ENCODE data around the gene STON2. TPM values are rescaled to one million over a fixed set of nuclear protein-coding genes. Genes with fewer than 3 reads are reported as not detected.

Gene STON2
- total and polyA plus RNA-seq, 4 donors = 1.9 to 30.0 (median 7.3) TPM

DNA sequence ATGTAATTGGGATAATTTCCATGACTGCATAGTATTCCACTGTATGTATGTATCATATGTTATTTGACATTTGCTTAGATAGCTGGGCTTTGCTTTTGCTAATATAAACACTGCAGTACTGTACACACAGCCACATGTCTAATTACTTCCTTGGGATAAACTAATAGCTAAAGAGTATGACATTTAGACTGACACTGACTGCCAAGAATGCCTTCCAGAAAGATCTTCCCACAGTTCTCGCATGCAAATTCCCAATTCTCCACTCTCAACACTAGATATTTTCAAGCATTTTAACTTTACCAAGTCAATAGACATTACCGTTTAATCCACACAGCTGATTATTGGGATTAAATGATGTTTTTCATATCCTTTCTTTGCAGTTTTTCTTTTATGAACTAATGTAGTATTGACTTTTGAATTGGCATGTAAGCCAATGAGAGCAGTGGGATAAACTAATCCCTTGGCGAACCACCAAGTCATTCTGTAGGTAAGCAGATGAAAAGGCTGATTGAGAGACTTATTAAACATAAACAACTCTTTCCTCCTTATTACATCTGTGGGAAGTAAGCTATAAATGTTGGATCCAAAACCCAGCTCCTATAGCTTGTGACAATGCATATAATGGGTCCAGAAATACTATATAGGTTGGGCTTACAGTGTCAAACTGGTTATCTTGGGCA is 55.5 kb downstream of the STON2 start:
- no peaks in the 10 kb centered on the region for H3K4me1 ChIP-seq (ENCODE audit: control insufficient read depth in 4 of 4, insufficient read depth in 4 of 4, low read length in 3 of 4)
- TF ChIP-seq GABPA (IDR thresholded peaks at IDR 0.05 in 1 of 2, conservative IDR thresholded peaks at IDR 0.05 in 1 of 2) (no peak), NR2F2 (IDR thresholded peaks at IDR 0.05) (no peak), TAF1 (conservative IDR thresholded peaks at IDR 0.05) (no peak), FOXA1 (IDR thresholded peaks at IDR 0.05) (no peak), RXRA (IDR thresholded peaks at IDR 0.05) (no peak), FOXA2 (IDR thresholded peaks at IDR 0.05) (no peak)
- TF ChIP-seq, protein P1, sequence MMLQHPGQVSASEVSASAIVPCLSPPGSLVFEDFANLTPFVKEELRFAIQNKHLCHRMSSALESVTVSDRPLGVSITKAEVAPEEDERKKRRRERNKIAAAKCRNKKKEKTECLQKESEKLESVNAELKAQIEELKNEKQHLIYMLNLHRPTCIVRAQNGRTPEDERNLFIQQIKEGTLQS (IDR thresholded peaks at IDR 0.05) = no peak
- TF ChIP-seq, protein P2, sequence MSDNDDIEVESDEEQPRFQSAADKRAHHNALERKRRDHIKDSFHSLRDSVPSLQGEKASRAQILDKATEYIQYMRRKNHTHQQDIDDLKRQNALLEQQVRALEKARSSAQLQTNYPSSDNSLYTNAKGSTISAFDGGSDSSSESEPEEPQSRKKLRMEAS (IDR thresholded peaks at IDR 0.05) = no peak
- TF ChIP-seq, protein P3, sequence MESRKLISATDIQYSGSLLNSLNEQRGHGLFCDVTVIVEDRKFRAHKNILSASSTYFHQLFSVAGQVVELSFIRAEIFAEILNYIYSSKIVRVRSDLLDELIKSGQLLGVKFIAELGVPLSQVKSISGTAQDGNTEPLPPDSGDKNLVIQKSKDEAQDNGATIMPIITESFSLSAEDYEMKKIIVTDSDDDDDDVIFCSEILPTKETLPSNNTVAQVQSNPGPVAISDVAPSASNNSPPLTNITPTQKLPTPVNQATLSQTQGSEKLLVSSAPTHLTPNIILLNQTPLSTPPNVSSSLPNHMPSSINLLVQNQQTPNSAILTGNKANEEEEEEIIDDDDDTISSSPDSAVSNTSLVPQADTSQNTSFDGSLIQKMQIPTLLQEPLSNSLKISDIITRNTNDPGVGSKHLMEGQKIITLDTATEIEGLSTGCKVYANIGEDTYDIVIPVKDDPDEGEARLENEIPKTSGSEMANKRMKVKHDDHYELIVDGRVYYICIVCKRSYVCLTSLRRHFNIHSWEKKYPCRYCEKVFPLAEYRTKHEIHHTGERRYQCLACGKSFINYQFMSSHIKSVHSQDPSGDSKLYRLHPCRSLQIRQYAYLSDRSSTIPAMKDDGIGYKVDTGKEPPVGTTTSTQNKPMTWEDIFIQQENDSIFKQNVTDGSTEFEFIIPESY (IDR thresholded peaks at IDR 0.05) = no peak
- TF ChIP-seq, protein P4, sequence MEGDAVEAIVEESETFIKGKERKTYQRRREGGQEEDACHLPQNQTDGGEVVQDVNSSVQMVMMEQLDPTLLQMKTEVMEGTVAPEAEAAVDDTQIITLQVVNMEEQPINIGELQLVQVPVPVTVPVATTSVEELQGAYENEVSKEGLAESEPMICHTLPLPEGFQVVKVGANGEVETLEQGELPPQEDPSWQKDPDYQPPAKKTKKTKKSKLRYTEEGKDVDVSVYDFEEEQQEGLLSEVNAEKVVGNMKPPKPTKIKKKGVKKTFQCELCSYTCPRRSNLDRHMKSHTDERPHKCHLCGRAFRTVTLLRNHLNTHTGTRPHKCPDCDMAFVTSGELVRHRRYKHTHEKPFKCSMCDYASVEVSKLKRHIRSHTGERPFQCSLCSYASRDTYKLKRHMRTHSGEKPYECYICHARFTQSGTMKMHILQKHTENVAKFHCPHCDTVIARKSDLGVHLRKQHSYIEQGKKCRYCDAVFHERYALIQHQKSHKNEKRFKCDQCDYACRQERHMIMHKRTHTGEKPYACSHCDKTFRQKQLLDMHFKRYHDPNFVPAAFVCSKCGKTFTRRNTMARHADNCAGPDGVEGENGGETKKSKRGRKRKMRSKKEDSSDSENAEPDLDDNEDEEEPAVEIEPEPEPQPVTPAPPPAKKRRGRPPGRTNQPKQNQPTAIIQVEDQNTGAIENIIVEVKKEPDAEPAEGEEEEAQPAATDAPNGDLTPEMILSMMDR (IDR thresholded peaks at IDR 0.05; ENCODE audit: low read depth, low read length, missing input control) = no peak
- no peak overlapping the region for H3K9ac ChIP-seq (ENCODE audit: low read depth in 1 of 2, low read length in 2 of 2)
- no peak overlapping the region for H3K27ac ChIP-seq (ENCODE audit: low read depth in 1 of 2, low read length in 2 of 2)
- no peak overlapping the region for H3K4me3 ChIP-seq (ENCODE audit: low read depth in 1 of 3, low read length in 3 of 3)
- WGBS = 89% methylated on average over 3 of the region's 3 CpGs
- H3K9me3 ChIP-seq (ENCODE audit: control insufficient read depth in 4 of 4, low read length in 3 of 4) = no peaks in the 10 kb centered on the region
- H3K36me3 ChIP-seq (ENCODE audit: control insufficient read depth in 4 of 4, insufficient read depth in 3 of 4, low read depth in 1 of 4, low read length in 3 of 4) = no peaks in the 10 kb centered on the region
- no peak for DNase-seq (ENCODE audit: low spot score)
- H3K27me3 ChIP-seq (ENCODE audit: control insufficient read depth in 4 of 4, insufficient read depth in 4 of 4, low read length in 3 of 4) = no peaks in the 10 kb centered on the region

DNA sequence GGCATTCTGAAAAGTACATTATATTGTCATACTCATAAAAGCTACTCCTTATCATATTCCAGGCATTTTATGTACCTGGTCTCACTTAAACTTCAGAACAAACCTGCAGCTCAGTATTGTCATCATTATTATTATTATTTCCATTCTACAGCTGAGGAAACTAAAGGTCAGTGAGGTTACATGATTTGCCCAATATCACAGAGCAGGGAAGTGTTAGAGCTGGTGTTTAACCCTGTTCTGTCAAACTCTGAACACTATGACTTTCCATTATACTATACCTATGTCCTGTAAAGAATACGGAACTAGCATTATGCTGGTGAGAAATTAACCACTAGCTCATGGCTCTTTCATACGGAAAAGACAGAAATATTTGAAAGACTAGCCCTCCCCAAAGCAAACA is 56.4 kb downstream of the STON2 start:
- TF ChIP-seq EGR1 (IDR thresholded peaks at IDR 0.05; ENCODE audit: low read depth in 2 of 2) (no peak), JUND (IDR thresholded peaks at IDR 0.05) (no peak), RXRA (IDR thresholded peaks at IDR 0.05) (no peak), TAF1 (conservative IDR thresholded peaks at IDR 0.05) (no peak), RAD21 (IDR thresholded peaks at IDR 0.05) (no peak), NR2F2 (IDR thresholded peaks at IDR 0.05) (no peak), YY1 (IDR thresholded peaks at IDR 0.05) (no peak), HNF4A (conservative IDR thresholded peaks at IDR 0.05) (no peak), GABPA (IDR thresholded peaks at IDR 0.05 in 1 of 2, conservative IDR thresholded peaks at IDR 0.05 in 1 of 2) (no peak), HNF4G (IDR thresholded peaks at IDR 0.05) (no peak), SP1 (IDR thresholded peaks at IDR 0.05) (no peak)
- TF ChIP-seq, protein P1 (IDR thresholded peaks at IDR 0.05) = no peak
- TF ChIP-seq, protein P2 (IDR thresholded peaks at IDR 0.05) = no peak
- TF ChIP-seq, protein P4 (IDR thresholded peaks at IDR 0.05; ENCODE audit: low read depth, low read length, missing input control) = no peak
- TF ChIP-seq, protein P5, sequence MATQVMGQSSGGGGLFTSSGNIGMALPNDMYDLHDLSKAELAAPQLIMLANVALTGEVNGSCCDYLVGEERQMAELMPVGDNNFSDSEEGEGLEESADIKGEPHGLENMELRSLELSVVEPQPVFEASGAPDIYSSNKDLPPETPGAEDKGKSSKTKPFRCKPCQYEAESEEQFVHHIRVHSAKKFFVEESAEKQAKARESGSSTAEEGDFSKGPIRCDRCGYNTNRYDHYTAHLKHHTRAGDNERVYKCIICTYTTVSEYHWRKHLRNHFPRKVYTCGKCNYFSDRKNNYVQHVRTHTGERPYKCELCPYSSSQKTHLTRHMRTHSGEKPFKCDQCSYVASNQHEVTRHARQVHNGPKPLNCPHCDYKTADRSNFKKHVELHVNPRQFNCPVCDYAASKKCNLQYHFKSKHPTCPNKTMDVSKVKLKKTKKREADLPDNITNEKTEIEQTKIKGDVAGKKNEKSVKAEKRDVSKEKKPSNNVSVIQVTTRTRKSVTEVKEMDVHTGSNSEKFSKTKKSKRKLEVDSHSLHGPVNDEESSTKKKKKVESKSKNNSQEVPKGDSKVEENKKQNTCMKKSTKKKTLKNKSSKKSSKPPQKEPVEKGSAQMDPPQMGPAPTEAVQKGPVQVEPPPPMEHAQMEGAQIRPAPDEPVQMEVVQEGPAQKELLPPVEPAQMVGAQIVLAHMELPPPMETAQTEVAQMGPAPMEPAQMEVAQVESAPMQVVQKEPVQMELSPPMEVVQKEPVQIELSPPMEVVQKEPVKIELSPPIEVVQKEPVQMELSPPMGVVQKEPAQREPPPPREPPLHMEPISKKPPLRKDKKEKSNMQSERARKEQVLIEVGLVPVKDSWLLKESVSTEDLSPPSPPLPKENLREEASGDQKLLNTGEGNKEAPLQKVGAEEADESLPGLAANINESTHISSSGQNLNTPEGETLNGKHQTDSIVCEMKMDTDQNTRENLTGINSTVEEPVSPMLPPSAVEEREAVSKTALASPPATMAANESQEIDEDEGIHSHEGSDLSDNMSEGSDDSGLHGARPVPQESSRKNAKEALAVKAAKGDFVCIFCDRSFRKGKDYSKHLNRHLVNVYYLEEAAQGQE (IDR thresholded peaks at IDR 0.05) = no peak
- TF ChIP-seq, protein P3 (IDR thresholded peaks at IDR 0.05) = no peak
- no peak for DNase-seq (ENCODE audit: low spot score)
- Histone ChIP-seq H3K9me3 (ENCODE audit: control insufficient read depth in 4 of 4, low read length in 3 of 4) (no peaks in the 10 kb centered on the region), H3K9ac (ENCODE audit: low read depth in 1 of 2, low read length in 2 of 2) (no peak overlapping the region), H3K27me3 (ENCODE audit: control insufficient read depth in 4 of 4, insufficient read depth in 4 of 4, low read length in 3 of 4) (no peaks in the 10 kb centered on the region), H3K4me3 (ENCODE audit: low read depth in 1 of 3, low read length in 3 of 3) (no peak overlapping the region), H3K36me3 (ENCODE audit: control insufficient read depth in 4 of 4, insufficient read depth in 3 of 4, low read depth in 1 of 4, low read length in 3 of 4) (no peaks in the 10 kb centered on the region), H3K4me1 (ENCODE audit: control insufficient read depth in 4 of 4, insufficient read depth in 4 of 4, low read length in 3 of 4) (no peaks in the 10 kb centered on the region), H3K27ac (ENCODE audit: low read depth in 1 of 2, low read length in 2 of 2) (no peak overlapping the region)
- 93% methylated on average over 2 of the region's 2 CpGs for WGBS
